Fibroblast of lung (primary cell): Measurements from ENCODE around the gene CRCP. TPM values are rescaled to one million over a fixed set of nuclear protein-coding genes. Genes with fewer than 3 reads are reported as not detected.
"Not testable (repeated sequence)": the region's sequence is repeated elsewhere in the genome, so short reads cannot be mapped to it uniquely, and the experiment has no call there.

Source experiments
- DNase-seq, 2 donors: peaks; one replicate each; pipeline versions ENCODE4 v3.0.0 to v3.0.0-alpha.2; 2010; ENCODE audit warnings: low read depth in 2 of 2
- H2AFZ ChIP-seq: 2 replicates; pipeline ENCODE4 v1.5.1; 2012; ENCODE audit warnings: low read length, control low read depth, inconsistent platforms
- H3K27ac ChIP-seq: 2 replicates; pipeline ENCODE4 v1.5.1; 2011; ENCODE audit warnings: low read length, control low read depth; ENCODE audit not compliant: insufficient read depth
- H3K27me3 ChIP-seq: 2 replicates; pipeline ENCODE4 v1.5.1; 2011; ENCODE audit warnings: mild to moderate bottlenecking, low read length; ENCODE audit not compliant: control insufficient read depth, insufficient read depth
- H3K36me3 ChIP-seq: 2 replicates; pipeline ENCODE4 v1.5.1; 2011; ENCODE audit warnings: low read length; ENCODE audit not compliant: control insufficient read depth, insufficient read depth
- H3K4me1 ChIP-seq: 2 replicates; pipeline ENCODE4 v1.5.1; 2011; ENCODE audit warnings: low read length; ENCODE audit not compliant: control insufficient read depth, insufficient read depth; ENCODE audit errors: extremely low read depth
- H3K4me2 ChIP-seq: 2 replicates; pipeline ENCODE4 v1.5.1; 2011; ENCODE audit warnings: low read length, control low read depth; ENCODE audit not compliant: insufficient read depth; ENCODE audit errors: extremely low read depth
- H3K4me3 ChIP-seq, 4 experiments: fragments of 200-600 bp in 1 of 4; sonication (generic) in 1 of 4; replicated peaks in 1 of 4; 2 replicates each; pipeline ENCODE4 v1.5.1; 2011 to 2016; ENCODE audit warnings: low read length in 4 of 4, low read depth in 3 of 4, mild to moderate bottlenecking in 3 of 4, control low read depth in 2 of 4, inconsistent platforms in 1 of 4, mixed read lengths in 1 of 4; ENCODE audit not compliant: insufficient read depth in 1 of 4; ENCODE audit errors: control extremely low read depth in 1 of 4
- H3K79me2 ChIP-seq: 2 replicates; pipeline ENCODE4 v1.5.1; 2012; ENCODE audit warnings: mild to moderate bottlenecking, low read length, inconsistent platforms; ENCODE audit not compliant: control insufficient read depth, insufficient read depth
- H3K9ac ChIP-seq: 2 replicates; pipeline ENCODE4 v1.5.1; 2011; ENCODE audit warnings: mild to moderate bottlenecking, low read length, control low read depth; ENCODE audit not compliant: insufficient read depth
- H3K9me3 ChIP-seq: 2 replicates; pipeline ENCODE4 v1.5.1; 2012; ENCODE audit warnings: low read depth, low read length; ENCODE audit not compliant: control insufficient read depth, insufficient read depth
- H4K20me1 ChIP-seq: 2 replicates; pipeline ENCODE4 v1.5.1; 2011; ENCODE audit warnings: low read length; ENCODE audit not compliant: control insufficient read depth, insufficient read depth; ENCODE audit errors: extremely low read depth
- CTCF ChIP-seq, 2 donors: IDR thresholded peaks in 1 of 2; conservative IDR thresholded peaks in 1 of 2; 1 replicate in 1 of 2; 2 replicates in 1 of 2; pipeline ENCODE4 v1.5.1; 2011 to 2012; ENCODE audit warnings: low read length in 2 of 2, control low read depth in 1 of 2, inconsistent platforms in 1 of 2, low read depth in 1 of 2, mild to moderate bottlenecking in 1 of 2
- EZH2 ChIP-seq: IDR thresholded peaks from 2 replicates; pipeline ENCODE4 v1.5.1; 2012; ENCODE audit warnings: low read length, control low read depth, mild to moderate bottlenecking; ENCODE audit errors: missing control alignments
- polyA plus RNA-seq, 2 donors: library from polyadenylated mRNA; depleted of rRNA in 1 of 2; stranded (reverse) in 1 of 2; unstranded in 1 of 2; fragments of >200 nt; gene quantifications; 2 replicates each; pipeline ENCODE4 v1.2.1, GENCODE V29; 2011 to 2012; ENCODE audit warnings: missing spikeins in 1 of 2
- total RNA-seq: library from RNA; depleted of rRNA; stranded (reverse); fragments of >200 nt; gene quantifications from 2 replicates; pipeline ENCODE4 v1.2.1, GENCODE V29; 2014

The CRCP gene
- total and polyA plus RNA-seq, 2 donors (not counting 1 experiment from before 2014, with no cell fraction given), result 34.9 to 38.3 TPM

- peak overlapping the region; percentile 13 for H3K27ac ChIP-seq
- H2AFZ ChIP-seq, result no peak overlapping the region
- no peaks in the 10 kb centered on the region for H3K9me3 ChIP-seq
- no peak for TF ChIP-seq CTCF (conservative IDR thresholded peaks at IDR 0.05 in 1 of 2, IDR thresholded peaks at IDR 0.05 in 1 of 2; ENCODE audit: low read depth in 1 of 2, low read length in 2 of 2)
- TF ChIP-seq EZH2, result no peak
- no peak overlapping the region for H3K4me3 ChIP-seq
- H4K20me1 ChIP-seq, result no peaks in the 10 kb centered on the region
- no peak overlapping the region for H3K9ac ChIP-seq
- no peaks in the 10 kb centered on the region for H3K27me3 ChIP-seq
- no peak overlapping the region for H3K4me2 ChIP-seq
- H3K79me2 ChIP-seq, result no peaks in the 10 kb centered on the region
- H3K4me1 ChIP-seq, result peaks cover 24% of the 10 kb centered on the region
- DNase-seq, result peak in 1 of 2 donors; percentile 64
- H3K36me3 ChIP-seq, result peaks cover 8% of the 10 kb centered on the region
Observed at GRCh38 chr7:66146701-66147100, 32.1 kb downstream of the CRCP start.

DNA sequence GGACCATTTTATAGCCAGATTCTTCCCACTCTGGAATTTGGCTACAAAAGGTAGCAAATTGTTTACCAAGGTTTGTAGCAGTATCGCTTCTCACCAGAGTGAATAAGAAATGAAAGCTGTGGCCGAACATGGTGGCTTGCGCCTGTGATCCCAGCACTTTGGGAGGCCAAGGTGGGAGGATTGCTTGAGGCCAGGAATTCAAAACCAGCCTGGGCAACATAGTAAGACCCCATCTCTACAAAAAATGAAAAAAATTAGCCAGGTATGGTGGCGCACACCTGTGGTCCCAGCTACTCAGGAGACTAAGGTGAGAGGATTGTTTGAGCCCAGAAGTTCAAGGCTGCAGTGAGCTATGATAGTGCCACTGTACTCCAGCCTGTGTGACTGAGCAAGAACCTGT, 33.0 kb downstream of the CRCP start:
- H3K4me1 ChIP-seq, result peaks cover 32% of the 10 kb centered on the region
- not testable (repeated sequence) for H3K27ac ChIP-seq, H3K79me2 ChIP-seq, H3K36me3 ChIP-seq, H4K20me1 ChIP-seq, H3K27me3 ChIP-seq, H3K9me3 ChIP-seq, H3K4me3 ChIP-seq, H3K9ac ChIP-seq, H3K4me2 ChIP-seq, DNase-seq, H2AFZ ChIP-seq

DNA sequence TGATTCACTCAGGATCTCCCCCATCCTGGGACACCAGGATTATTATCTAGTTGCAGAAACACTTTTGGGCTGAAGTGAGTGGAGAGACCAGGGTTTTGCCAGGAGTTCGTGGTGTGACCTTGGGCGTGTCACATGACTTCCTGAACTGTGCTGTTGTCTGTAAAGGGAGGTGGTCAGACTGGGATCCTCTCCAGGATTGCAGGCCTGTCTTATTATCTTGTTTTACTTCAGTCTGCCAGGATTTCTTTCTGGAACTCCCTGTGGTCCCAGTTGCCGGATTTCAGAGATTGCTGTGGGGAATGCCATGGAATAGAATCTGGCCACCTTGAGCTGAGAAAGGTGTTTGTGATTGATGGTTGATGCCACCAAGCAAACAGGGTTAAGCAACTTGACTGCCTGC, 35.8 kb downstream of the CRCP start:
- no peak overlapping the region for H3K4me3 ChIP-seq
- H3K36me3 ChIP-seq, result peaks cover 3% of the 10 kb centered on the region
- H3K4me2 ChIP-seq, result peak overlapping the region; percentile 56
- peaks cover 33% of the 10 kb centered on the region for H3K4me1 ChIP-seq
- TF ChIP-seq EZH2 (no peak), CTCF (conservative IDR thresholded peaks at IDR 0.05 in 1 of 2, IDR thresholded peaks at IDR 0.05 in 1 of 2; ENCODE audit: low read depth in 1 of 2, low read length in 2 of 2) (no peak)
- H3K9ac ChIP-seq, result no peak overlapping the region
- peak overlapping the region; percentile 65 for H3K27ac ChIP-seq
- DNase-seq, result peak; percentile 90 to 91
- no peaks in the 10 kb centered on the region for H3K79me2 ChIP-seq
- H4K20me1 ChIP-seq, result no peaks in the 10 kb centered on the region
- H3K9me3 ChIP-seq, result no peaks in the 10 kb centered on the region
- H3K27me3 ChIP-seq, result no peaks in the 10 kb centered on the region
- no peak overlapping the region for H2AFZ ChIP-seq
